Stimulated activated CD8-positive, alpha-beta memory T cell treated with anti-CD3 and anti-CD28 coated beads, Interleukin-2, amount 100 ng/mL, for 48 hours (primary cell): ENCODE measurements around the gene AP1G2.
"Not testable (repeated sequence)": the region's sequence is repeated elsewhere in the genome, so short reads cannot be mapped to it uniquely, and the experiment has no call there.

Source experiments
- DNase-seq, 2 donors: peaks; one replicate each; pipeline ENCODE4 v3.0.0-alpha.2; 2020; ENCODE audit warnings: low read depth in 2 of 2

Gene AP1G2

GRCh38 chr14:23539248-23540140 is 28.1 kb downstream of the AP1G2 start:
- no peak for DNase-seq

- DNase-seq: no peak
These were observed 28.8 kb downstream of the AP1G2 start for GRCh38 chr14:23538785-23539184.

- DNase-seq: no peak
These were observed 29.4 kb downstream of the AP1G2 start for GRCh38 chr14:23538050-23538718.

- no peak for DNase-seq
These were observed 30.1 kb downstream of the AP1G2 start for GRCh38 chr14:23537351-23538049.

GRCh38 chr14:23536906-23537305 is 30.7 kb downstream of the AP1G2 start:
- DNase-seq: not testable (repeated sequence)

- no peak for DNase-seq
These were observed 31.1 kb downstream of the AP1G2 start for GRCh38 chr14:23536494-23536893.

- DNase-seq: no peak
These were observed 31.6 kb downstream of the AP1G2 start for GRCh38 chr14:23535943-23536342.

- DNase-seq: no peak
These were observed 33.7 kb downstream of the AP1G2 start for GRCh38 chr14:23533652-23534435.

- no peak for DNase-seq
These were observed 34.9 kb downstream of the AP1G2 start for GRCh38 chr14:23532658-23533057.

GRCh38 chr14:23531391-23531790 is 36.2 kb downstream of the AP1G2 start:
- DNase-seq: no peak

GRCh38 chr14:23530375-23531055 is 37.1 kb downstream of the AP1G2 start:
- DNase-seq: no peak

GRCh38 chr14:23529016-23529415 is 38.6 kb downstream of the AP1G2 start:
- DNase-seq: no peak

- no peak for DNase-seq
These were observed 39.0 kb downstream of the AP1G2 start for GRCh38 chr14:23528555-23528954.

- no peak for DNase-seq
These were observed 42.0 kb downstream of the AP1G2 start for GRCh38 chr14:23525611-23526010.

GRCh38 chr14:23524954-23525353 is 42.6 kb downstream of the AP1G2 start:
- DNase-seq: no peak

GRCh38 chr14:23523229-23524016 is 44.2 kb downstream of the AP1G2 start:
- DNase-seq: no peak

GRCh38 chr14:23522643-23523198 is 44.9 kb downstream of the AP1G2 start:
- DNase-seq: no peak

- no peak for DNase-seq
These were observed 45.6 kb downstream of the AP1G2 start for GRCh38 chr14:23521785-23522640.
